ENCODE results near the gene CPEB1.
A peak's percentile ranks its signal among the peaks of the same experiment; 100 is the strongest.
"Not testable (repeated sequence)": the region's sequence is repeated elsewhere in the genome, so short reads cannot be mapped to it uniquely, and the experiment has no call there.

The CPEB1 gene

DNA sequence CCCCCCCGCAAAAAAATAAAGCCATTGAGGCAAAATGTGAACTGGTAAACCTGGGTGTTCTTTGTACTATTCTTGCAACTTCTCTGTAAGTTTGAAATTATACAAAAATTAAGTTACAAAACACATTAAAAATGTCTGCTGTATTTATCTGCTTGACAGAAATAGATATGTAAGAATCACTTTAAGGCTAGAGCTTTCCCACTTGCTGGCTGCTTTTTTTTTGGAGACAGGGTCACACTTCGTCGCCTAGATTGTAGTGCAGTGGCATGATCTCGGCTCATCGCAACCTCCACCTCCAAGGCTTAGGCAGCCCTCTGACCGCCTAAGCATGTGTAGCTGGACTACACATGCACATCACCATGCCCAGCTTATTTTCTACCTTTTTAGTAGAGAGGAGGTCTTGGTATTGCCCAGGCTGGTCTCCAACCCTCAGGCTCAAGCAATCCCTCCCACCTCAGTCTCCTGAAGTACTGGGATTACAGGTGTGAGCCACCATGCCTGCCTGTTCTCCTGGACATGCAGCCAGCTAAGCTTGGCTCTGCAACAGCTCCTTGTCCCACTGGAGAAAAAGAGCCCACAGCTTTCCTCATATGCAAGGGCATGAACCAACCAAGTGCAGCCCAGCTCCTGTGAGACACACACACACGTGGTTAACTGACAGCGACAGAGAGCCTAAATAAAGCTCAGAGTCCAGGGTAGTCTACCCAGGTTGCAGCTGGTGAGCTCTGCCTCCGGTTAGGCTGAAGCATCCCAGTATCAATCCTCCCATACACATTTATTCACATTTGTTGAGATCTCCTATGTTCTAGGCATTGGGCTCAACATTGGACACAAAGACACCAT lies 111.4 kb downstream of the CPEB1 start:
- H3K36me3 ChIP-seq (ENCODE audit: control insufficient read depth, insufficient read depth, low read length) = peaks cover 73% of the 10 kb centered on the region
- no peaks in the 10 kb centered on the region for H3K27me3 ChIP-seq (ENCODE audit: control insufficient read depth, insufficient read depth, low read length)
- H3K4me3 ChIP-seq (ENCODE audit: low read depth, low read length) = no peak overlapping the region
- H3K27ac ChIP-seq (ENCODE audit: low read depth, low read length) = no peak overlapping the region
- H3K9me3 ChIP-seq (ENCODE audit: control insufficient read depth, insufficient read depth, low read depth, low read length) = no peaks in the 10 kb centered on the region
- peaks cover 11% of the 10 kb centered on the region for H3K4me1 ChIP-seq (ENCODE audit: control insufficient read depth, insufficient read depth, low read length)
- no peak overlapping the region for H3K9ac ChIP-seq (ENCODE audit: low read length)

DNA sequence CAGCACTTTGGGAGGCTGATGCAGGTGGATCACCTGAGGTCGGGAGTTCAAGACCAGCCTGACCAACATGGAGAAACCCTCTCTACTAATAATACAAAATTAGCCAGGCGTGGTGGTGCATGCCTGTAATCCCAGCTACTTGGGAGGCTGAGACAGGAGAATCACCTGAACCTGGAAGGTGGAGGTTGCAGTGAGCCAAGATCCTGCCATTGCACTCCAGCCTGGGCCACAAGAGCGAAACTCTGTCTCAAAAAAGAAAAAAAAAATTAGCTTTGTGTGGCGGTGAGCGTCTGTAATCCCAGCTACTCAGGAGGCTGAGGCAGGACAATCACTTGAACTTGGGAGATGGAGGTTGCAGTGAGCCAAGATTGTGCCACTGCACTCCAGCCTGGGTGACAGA lies 112.0 kb downstream of the CPEB1 start:
- Histone ChIP-seq H3K36me3 (ENCODE audit: control insufficient read depth, insufficient read depth, low read length) (peaks cover 73% of the 10 kb centered on the region), H3K4me1 (ENCODE audit: control insufficient read depth, insufficient read depth, low read length) (peaks cover 11% of the 10 kb centered on the region)
- not testable (repeated sequence) for H3K4me3 ChIP-seq (ENCODE audit: low read depth, low read length); H3K27me3 ChIP-seq (ENCODE audit: control insufficient read depth, insufficient read depth, low read length); H3K27ac ChIP-seq (ENCODE audit: low read depth, low read length); H3K9me3 ChIP-seq (ENCODE audit: control insufficient read depth, insufficient read depth, low read depth, low read length); H3K9ac ChIP-seq (ENCODE audit: low read length)

DNA sequence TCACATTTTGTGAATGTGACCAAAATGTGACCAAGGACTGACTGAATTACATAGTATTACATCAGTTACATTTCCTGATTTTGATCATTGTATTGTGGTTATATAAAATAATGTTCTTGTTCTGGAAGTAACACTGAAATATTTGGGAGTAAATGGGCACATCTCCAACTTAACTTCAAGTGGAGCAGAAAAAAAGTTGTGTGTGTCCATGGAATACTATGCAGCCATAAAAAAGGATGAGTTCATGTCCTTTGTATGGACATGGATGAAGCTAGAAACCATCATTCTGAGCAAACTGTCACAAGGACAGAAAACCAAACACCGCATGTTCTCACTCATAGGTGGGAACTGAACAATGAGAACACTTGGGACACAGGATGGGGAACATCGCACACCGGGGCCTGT lies 112.7 kb downstream of the CPEB1 start:
- not testable (repeated sequence) for H3K4me3 ChIP-seq (ENCODE audit: low read depth, low read length); H3K27ac ChIP-seq (ENCODE audit: low read depth, low read length); H3K9ac ChIP-seq (ENCODE audit: low read length); H3K27me3 ChIP-seq (ENCODE audit: control insufficient read depth, insufficient read depth, low read length); H3K9me3 ChIP-seq (ENCODE audit: control insufficient read depth, insufficient read depth, low read depth, low read length)
- Histone ChIP-seq H3K4me1 (ENCODE audit: control insufficient read depth, insufficient read depth, low read length) (peaks cover 11% of the 10 kb centered on the region), H3K36me3 (ENCODE audit: control insufficient read depth, insufficient read depth, low read length) (peaks cover 67% of the 10 kb centered on the region)

DNA sequence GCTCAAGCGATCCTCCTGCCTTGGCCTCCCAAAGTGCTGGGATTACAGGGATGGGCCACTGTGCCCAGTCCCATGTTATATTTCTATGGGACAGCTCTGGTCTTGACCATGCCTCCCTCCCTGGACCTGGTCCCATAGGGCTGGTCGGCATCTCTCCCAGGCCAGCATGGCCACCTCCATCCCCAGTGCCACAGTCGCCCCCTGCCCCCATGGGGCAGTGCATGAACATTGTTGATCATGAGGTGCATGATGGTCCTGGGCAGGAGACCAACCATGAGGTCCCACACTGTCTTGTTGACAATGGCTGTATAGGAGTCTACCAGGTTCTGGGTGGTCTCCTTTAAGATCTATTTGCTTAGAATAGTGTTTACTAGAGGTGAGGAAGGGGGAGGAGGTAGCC lies 113.4 kb downstream of the CPEB1 start:
- Histone ChIP-seq H3K9me3 (ENCODE audit: control insufficient read depth, insufficient read depth, low read depth, low read length) (no peaks in the 10 kb centered on the region), H3K4me3 (ENCODE audit: low read depth, low read length) (no peak overlapping the region), H3K4me1 (ENCODE audit: control insufficient read depth, insufficient read depth, low read length) (peaks cover 11% of the 10 kb centered on the region), H3K9ac (ENCODE audit: low read length) (no peak overlapping the region), H3K27ac (ENCODE audit: low read depth, low read length) (no peak overlapping the region), H3K27me3 (ENCODE audit: control insufficient read depth, insufficient read depth, low read length) (no peaks in the 10 kb centered on the region), H3K36me3 (ENCODE audit: control insufficient read depth, insufficient read depth, low read length) (peaks cover 60% of the 10 kb centered on the region)

DNA sequence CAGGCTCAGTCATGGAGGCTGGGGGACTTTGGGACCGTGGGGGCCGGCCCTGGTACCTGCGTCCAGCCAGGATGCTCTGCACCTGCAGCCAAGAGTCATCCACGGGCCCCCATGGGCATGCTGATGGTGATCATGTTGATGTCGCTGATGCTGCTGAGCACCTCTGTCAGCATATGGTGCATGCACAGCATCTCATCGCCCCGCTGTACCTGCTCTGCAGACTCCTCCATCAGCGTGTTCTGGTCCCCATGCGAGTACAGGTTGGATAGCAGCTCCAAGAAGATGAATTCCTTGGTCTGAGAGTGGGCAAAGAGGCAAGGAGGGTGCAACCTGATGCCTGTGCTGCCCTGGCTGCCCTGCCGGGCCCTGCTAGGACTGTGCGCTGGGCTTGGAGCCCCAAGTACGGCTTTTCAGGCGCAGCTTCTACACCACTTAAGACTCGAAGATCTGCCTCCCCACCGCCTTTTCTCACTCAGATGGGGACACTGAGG lies 114.1 kb downstream of the CPEB1 start:
- Histone ChIP-seq H3K27me3 (ENCODE audit: control insufficient read depth, insufficient read depth, low read length) (no peaks in the 10 kb centered on the region), H3K9ac (ENCODE audit: low read length) (no peak overlapping the region), H3K27ac (ENCODE audit: low read depth, low read length) (no peak overlapping the region), H3K36me3 (ENCODE audit: control insufficient read depth, insufficient read depth, low read length) (peaks cover 53% of the 10 kb centered on the region), H3K4me1 (ENCODE audit: control insufficient read depth, insufficient read depth, low read length) (peaks cover 6% of the 10 kb centered on the region), H3K4me3 (ENCODE audit: low read depth, low read length) (no peak overlapping the region), H3K9me3 (ENCODE audit: control insufficient read depth, insufficient read depth, low read depth, low read length) (no peaks in the 10 kb centered on the region)

DNA sequence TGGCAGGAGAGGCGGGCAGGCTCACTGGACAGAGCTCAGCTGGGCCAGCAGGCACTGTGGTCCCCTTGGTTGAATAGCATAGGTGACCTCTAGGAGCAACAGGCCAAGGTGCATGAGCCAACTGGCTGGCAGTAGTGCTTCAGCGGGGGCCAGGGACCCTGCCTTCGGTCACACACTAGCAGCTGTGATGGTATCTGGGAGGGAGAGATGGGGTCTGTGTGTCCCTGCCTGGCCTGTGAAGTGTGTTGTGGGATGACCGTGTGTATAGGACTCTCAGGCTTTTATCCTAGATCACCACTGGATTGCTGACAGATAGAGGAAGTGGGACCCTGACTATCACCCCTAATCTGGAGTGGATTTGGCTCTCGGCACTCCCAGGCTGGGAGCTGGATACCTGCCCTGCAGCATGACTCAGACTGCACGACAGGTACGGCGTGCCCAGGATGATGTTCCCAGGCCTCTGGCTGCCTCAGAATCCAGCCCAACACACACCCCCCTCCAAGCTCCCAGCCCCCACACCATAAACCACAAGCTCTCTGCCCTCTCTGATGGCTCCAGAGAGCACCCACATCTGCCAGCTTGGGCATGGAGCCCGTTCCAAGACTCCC lies 114.7 kb downstream of the CPEB1 start:
- H3K9me3 ChIP-seq (ENCODE audit: control insufficient read depth, insufficient read depth, low read depth, low read length) = no peaks in the 10 kb centered on the region
- H3K9ac ChIP-seq (ENCODE audit: low read length) = no peak overlapping the region
- peaks cover 47% of the 10 kb centered on the region for H3K36me3 ChIP-seq (ENCODE audit: control insufficient read depth, insufficient read depth, low read length)
- H3K27ac ChIP-seq (ENCODE audit: low read depth, low read length) = no peak overlapping the region
- no peaks in the 10 kb centered on the region for H3K27me3 ChIP-seq (ENCODE audit: control insufficient read depth, insufficient read depth, low read length)
- H3K4me1 ChIP-seq (ENCODE audit: control insufficient read depth, insufficient read depth, low read length) = peaks cover 3% of the 10 kb centered on the region
- H3K4me3 ChIP-seq (ENCODE audit: low read depth, low read length) = no peak overlapping the region

DNA sequence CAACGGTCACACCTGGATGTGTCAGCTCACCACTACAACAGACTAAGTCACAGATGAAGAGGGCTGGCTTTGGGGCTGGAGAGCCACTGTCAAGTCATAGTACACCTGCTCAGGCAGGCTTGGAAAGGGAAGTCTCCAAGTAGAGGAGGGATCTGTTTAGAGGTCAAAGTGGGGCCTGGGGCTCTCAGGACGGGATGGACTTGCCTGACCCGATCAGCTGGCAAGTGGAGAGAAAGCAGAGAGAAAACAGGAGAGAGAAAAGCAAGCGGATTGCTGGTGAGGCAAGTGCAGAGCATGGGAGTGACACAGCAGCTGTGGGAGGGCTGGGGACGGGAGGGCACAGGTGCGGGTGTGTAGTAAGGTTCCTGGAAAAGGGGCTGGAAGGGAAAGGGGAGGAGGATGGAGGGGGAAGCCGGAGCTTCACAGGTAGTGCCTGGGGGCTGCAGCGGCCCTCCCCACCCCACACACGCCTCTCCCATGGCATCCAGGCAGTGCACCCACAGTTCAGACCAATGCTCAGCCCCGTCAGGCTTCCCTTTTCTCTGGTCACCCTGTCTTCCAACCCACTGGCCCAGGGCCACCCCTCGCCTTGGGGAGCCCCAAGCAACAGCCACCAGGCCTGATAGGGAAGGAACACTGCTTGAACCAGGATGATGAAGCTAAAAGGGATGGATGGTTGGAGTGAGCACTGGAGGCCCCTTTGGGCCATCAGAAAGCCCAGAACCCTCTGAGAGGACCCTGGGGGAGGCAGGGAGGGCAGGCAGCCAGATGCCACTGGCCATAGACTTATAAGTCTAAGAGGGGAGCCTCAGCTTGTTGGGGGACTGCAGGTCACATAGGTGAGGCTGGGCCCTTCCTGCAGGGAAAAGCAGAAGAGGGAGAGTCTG lies 115.4 kb downstream of the CPEB1 start:
- Histone ChIP-seq H3K4me3 (ENCODE audit: low read depth, low read length) (no peak overlapping the region), H3K9ac (ENCODE audit: low read length) (no peak overlapping the region), H3K27me3 (ENCODE audit: control insufficient read depth, insufficient read depth, low read length) (no peaks in the 10 kb centered on the region), H3K4me1 (ENCODE audit: control insufficient read depth, insufficient read depth, low read length) (peaks cover 3% of the 10 kb centered on the region), H3K9me3 (ENCODE audit: control insufficient read depth, insufficient read depth, low read depth, low read length) (no peaks in the 10 kb centered on the region), H3K27ac (ENCODE audit: low read depth, low read length) (no peak overlapping the region), H3K36me3 (ENCODE audit: control insufficient read depth, insufficient read depth, low read length) (peaks cover 40% of the 10 kb centered on the region)

DNA sequence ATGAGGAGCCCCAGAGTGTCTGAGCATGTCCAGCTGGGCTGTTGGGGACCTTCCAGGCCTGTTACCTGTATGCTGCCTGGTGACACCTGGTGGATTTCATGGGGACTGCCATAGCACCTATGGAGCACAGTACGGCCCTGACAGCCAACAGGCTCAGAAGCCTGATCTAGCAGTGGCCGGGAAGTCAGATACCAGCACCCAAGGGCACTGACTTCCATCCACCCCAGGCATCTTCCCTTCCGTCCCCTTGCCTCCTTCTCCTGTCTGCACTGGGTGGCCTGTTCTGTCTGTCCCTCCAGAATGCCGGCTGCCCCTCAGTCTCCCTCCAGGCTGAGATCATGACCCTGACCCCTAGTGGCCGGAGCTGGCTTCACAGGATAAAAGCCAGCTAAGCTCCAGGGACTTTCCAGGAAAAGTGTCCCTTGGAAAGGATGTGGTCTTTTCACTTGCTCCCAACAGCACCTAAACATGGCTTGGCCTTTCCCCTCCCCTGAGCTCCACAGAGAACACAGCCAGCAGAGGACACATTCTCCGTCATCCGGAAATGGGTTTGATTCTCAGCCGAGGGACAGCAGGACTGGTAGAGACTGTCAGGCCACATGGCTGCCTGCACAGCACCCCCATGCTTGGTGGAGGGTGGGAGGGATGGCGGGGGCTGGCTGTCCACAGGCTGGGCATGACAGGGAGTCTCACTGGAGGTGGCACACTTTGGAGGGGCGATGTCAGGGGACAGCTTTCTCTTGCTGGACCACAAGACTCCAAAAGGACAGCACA lies 116.4 kb downstream of the CPEB1 start:
- Histone ChIP-seq H3K9me3 (ENCODE audit: control insufficient read depth, insufficient read depth, low read depth, low read length) (no peaks in the 10 kb centered on the region), H3K9ac (ENCODE audit: low read length) (no peak overlapping the region), H3K27ac (ENCODE audit: low read depth, low read length) (no peak overlapping the region), H3K4me3 (ENCODE audit: low read depth, low read length) (peak overlapping the region; percentile 60), H3K4me1 (ENCODE audit: control insufficient read depth, insufficient read depth, low read length) (peaks cover 3% of the 10 kb centered on the region), H3K36me3 (ENCODE audit: control insufficient read depth, insufficient read depth, low read length) (peaks cover 30% of the 10 kb centered on the region), H3K27me3 (ENCODE audit: control insufficient read depth, insufficient read depth, low read length) (no peaks in the 10 kb centered on the region)

DNA sequence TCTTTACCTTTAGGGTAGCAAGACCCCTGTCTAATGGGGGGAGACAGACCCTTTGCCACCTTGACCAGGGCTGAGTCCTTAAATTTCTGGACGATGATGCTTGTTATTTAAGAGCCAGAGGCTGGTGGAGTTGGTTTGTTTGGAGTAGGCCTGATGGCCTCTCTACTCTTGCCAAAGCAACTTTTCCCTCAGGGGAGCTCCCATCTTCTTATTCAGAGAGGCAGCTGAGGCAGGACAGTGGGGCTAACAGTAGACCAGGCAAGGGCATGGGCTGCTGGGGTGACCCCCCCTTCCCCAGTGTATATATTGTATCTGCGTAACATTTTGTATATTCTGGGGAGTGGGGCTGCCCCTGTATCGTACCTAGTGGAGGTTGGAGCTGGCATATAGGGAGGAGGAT lies 117.2 kb downstream of the CPEB1 start:
- no peaks in the 10 kb centered on the region for H3K27me3 ChIP-seq (ENCODE audit: control insufficient read depth, insufficient read depth, low read length)
- H3K27ac ChIP-seq (ENCODE audit: low read depth, low read length) = no peak overlapping the region
- no peaks in the 10 kb centered on the region for H3K9me3 ChIP-seq (ENCODE audit: control insufficient read depth, insufficient read depth, low read depth, low read length)
- H3K4me3 ChIP-seq (ENCODE audit: low read depth, low read length) = no peak overlapping the region
- peaks cover 25% of the 10 kb centered on the region for H3K36me3 ChIP-seq (ENCODE audit: control insufficient read depth, insufficient read depth, low read length)
- peaks cover 3% of the 10 kb centered on the region for H3K4me1 ChIP-seq (ENCODE audit: control insufficient read depth, insufficient read depth, low read length)
- no peak overlapping the region for H3K9ac ChIP-seq (ENCODE audit: low read length)

DNA sequence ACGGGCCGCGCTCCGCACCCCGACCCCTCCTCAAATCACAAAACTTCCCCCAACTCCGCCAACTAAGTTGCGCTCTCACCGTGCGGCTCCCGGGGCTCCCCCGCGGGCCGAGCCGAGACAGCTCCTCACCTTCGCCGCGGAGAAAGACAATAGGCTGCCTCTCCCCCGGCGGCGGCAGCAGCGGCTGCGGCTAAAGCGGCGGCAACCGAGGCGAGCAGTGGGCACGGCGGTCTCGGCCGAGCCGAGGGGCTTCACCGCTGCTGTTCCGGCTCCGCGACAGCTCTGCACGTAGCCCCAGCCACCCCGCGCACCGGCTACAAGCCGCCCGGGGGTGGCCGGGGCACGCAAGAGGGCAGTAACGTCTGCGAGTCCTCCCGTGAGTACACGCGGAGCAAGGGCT lies 133.6 kb downstream of the CPEB1 start:
- H3K9ac ChIP-seq (ENCODE audit: low read length); H3K4me3 ChIP-seq (ENCODE audit: low read depth, low read length); H3K36me3 ChIP-seq (ENCODE audit: control insufficient read depth, insufficient read depth, low read length); H3K9me3 ChIP-seq (ENCODE audit: control insufficient read depth, insufficient read depth, low read depth, low read length); H3K27ac ChIP-seq (ENCODE audit: low read depth, low read length); H3K27me3 ChIP-seq (ENCODE audit: control insufficient read depth, insufficient read depth, low read length); H3K4me1 ChIP-seq (ENCODE audit: control insufficient read depth, insufficient read depth, low read length): not testable (repeated sequence)
